Measurements from ENCODE around the gene PLCB1. TPM values are rescaled to one million over a fixed set of nuclear protein-coding genes. Genes with fewer than 3 reads are reported as not detected.

The PLCB1 gene
- total RNA-seq, 1 donor from 2014 or later = 10.7 TPM

DNA sequence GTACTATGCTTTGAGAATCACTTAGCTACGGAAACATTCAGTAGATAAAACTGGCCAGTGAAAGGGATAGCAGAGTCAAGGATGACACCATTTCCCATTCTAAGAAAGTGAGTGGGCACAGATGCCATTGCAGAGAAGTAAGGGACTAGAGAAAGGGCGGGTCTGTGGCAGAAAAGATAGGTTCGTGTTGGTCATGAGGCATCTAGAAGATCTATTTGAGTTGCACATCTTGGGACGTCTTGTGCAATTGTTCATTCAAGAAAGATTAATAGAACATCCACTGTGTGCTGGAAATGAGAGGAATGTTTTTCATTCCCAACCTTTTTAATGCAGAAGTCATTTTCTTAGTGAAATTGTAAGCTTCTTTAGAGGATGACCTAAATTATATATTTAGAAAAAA is 161.7 kb downstream of the PLCB1 start:
- Histone ChIP-seq H3K36me3 (ENCODE audit: insufficient read depth, low read length) (no peaks in the 10 kb centered on the region), H4K20me1 (ENCODE audit: insufficient read depth, low read length) (no peaks in the 10 kb centered on the region), H3K9ac (ENCODE audit: low read length) (no peak overlapping the region), H3K4me2 (ENCODE audit: low read length) (no peak overlapping the region), H2AFZ (ENCODE audit: low read depth, low read length) (no peak overlapping the region), H3K79me2 (ENCODE audit: insufficient read depth, low read length) (no peaks in the 10 kb centered on the region), H3K4me1 (ENCODE audit: insufficient read depth, low read length) (no peaks in the 10 kb centered on the region), H3K9me3 (ENCODE audit: insufficient read depth, low read depth, low read length) (no peaks in the 10 kb centered on the region), H3K27ac (ENCODE audit: low read depth, low read length) (no peak overlapping the region), H3K4me3 (ENCODE audit: insufficient read depth, low read depth, low read length) (no peak overlapping the region), H3K27me3 (ENCODE audit: insufficient read depth, low read length) (no peaks in the 10 kb centered on the region)
- H3K36me3 Mint-ChIP-seq (ENCODE audit: low read depth, unreplicated experiment) = no peaks in the 10 kb centered on the region
- H3K4me1 Mint-ChIP-seq (ENCODE audit: low read depth, unreplicated experiment) = peaks cover 27% of the 10 kb centered on the region
- no peaks in the 10 kb centered on the region for H3K27me3 Mint-ChIP-seq (ENCODE audit: low read depth, unreplicated experiment)
- no peak overlapping the region for H3K4me3 Mint-ChIP-seq (ENCODE audit: unreplicated experiment)
- no peaks in the 10 kb centered on the region for H3K9me3 Mint-ChIP-seq (ENCODE audit: unreplicated experiment)
- DNase-seq (ENCODE audit: low read depth) (peak; percentile 39), FAIRE-seq (no peak)
- no peak overlapping the region for H3K27ac Mint-ChIP-seq (ENCODE audit: unreplicated experiment)
- TF ChIP-seq EZH2 (IDR thresholded peaks at IDR 0.05; ENCODE audit: insufficient read depth, low read length) = no peak
- TF ChIP-seq, protein P1, sequence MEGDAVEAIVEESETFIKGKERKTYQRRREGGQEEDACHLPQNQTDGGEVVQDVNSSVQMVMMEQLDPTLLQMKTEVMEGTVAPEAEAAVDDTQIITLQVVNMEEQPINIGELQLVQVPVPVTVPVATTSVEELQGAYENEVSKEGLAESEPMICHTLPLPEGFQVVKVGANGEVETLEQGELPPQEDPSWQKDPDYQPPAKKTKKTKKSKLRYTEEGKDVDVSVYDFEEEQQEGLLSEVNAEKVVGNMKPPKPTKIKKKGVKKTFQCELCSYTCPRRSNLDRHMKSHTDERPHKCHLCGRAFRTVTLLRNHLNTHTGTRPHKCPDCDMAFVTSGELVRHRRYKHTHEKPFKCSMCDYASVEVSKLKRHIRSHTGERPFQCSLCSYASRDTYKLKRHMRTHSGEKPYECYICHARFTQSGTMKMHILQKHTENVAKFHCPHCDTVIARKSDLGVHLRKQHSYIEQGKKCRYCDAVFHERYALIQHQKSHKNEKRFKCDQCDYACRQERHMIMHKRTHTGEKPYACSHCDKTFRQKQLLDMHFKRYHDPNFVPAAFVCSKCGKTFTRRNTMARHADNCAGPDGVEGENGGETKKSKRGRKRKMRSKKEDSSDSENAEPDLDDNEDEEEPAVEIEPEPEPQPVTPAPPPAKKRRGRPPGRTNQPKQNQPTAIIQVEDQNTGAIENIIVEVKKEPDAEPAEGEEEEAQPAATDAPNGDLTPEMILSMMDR (IDR thresholded peaks at IDR 0.05; ENCODE audit: insufficient read depth, low read depth, low read length) = no peak

DNA sequence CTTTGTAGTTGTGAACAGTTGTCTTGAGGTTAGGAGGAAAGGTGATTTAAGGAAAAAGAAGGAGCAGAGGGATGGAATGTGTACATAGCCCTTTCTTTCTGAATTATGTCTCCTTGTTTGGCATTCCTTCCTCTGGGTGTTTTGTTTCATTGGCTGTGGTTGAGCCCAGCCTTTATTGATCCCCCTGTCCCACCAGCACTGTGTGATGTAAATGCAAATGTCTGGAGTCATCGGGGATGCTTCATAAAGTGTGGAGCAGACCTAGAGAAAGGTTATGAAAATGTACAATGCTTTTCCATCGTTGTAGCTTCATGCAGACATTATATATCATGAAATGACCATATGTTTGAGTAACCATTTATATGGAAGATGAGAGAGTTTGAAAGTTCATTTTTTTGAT is 164.5 kb downstream of the PLCB1 start:
- Histone ChIP-seq H3K9me3 (ENCODE audit: insufficient read depth, low read depth, low read length) (no peaks in the 10 kb centered on the region), H3K9ac (ENCODE audit: low read length) (no peak overlapping the region), H3K36me3 (ENCODE audit: insufficient read depth, low read length) (no peaks in the 10 kb centered on the region), H3K4me2 (ENCODE audit: low read length) (no peak overlapping the region), H3K27ac (ENCODE audit: low read depth, low read length) (no peak overlapping the region), H4K20me1 (ENCODE audit: insufficient read depth, low read length) (no peaks in the 10 kb centered on the region), H3K4me1 (ENCODE audit: insufficient read depth, low read length) (no peaks in the 10 kb centered on the region), H3K79me2 (ENCODE audit: insufficient read depth, low read length) (no peaks in the 10 kb centered on the region), H3K27me3 (ENCODE audit: insufficient read depth, low read length) (no peaks in the 10 kb centered on the region), H2AFZ (ENCODE audit: low read depth, low read length) (no peak overlapping the region), H3K4me3 (ENCODE audit: insufficient read depth, low read depth, low read length) (no peak overlapping the region)
- DNase-seq (ENCODE audit: low read depth) = no peak
- no peak for FAIRE-seq
- H3K4me1 Mint-ChIP-seq (ENCODE audit: low read depth, unreplicated experiment) = peaks cover 27% of the 10 kb centered on the region
- no peak overlapping the region for H3K27ac Mint-ChIP-seq (ENCODE audit: unreplicated experiment)
- H3K36me3 Mint-ChIP-seq (ENCODE audit: low read depth, unreplicated experiment) = peaks cover 2% of the 10 kb centered on the region
- no peak overlapping the region for H3K4me3 Mint-ChIP-seq (ENCODE audit: unreplicated experiment)
- no peaks in the 10 kb centered on the region for H3K9me3 Mint-ChIP-seq (ENCODE audit: unreplicated experiment)
- TF ChIP-seq, protein P1 (IDR thresholded peaks at IDR 0.05; ENCODE audit: insufficient read depth, low read depth, low read length) = no peak
- no peak for TF ChIP-seq EZH2 (IDR thresholded peaks at IDR 0.05; ENCODE audit: insufficient read depth, low read length)
- H3K27me3 Mint-ChIP-seq (ENCODE audit: low read depth, unreplicated experiment) = no peaks in the 10 kb centered on the region

DNA sequence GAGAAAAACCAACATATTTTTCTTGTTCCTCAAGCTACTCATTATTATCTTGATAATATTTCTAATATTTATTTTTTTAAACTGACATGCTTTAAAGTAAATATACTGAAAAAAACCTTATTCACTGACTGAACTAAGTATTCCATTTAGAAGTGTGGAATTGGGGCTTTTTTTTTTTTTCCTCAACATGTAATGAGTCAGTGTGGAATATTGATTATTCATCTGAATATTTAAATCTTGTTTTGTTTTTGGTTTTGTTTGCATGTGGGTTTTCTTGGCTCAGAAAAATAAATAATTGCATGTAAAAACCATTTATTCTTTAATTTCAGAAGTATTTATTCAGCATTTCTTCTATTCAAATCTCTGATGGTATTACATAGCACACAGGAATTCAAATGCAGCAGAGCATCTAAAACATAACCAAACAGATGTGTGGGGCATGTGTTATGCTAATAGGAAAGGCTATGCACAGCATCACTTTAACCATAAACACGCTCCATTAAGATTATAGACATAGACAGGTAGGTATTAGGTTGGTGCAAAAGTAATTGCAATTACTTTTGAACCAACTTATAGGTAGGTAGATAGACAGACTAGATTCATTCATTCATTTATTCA is 166.5 kb downstream of the PLCB1 start:
- Histone ChIP-seq H3K27ac (ENCODE audit: low read depth, low read length) (no peak overlapping the region), H3K27me3 (ENCODE audit: insufficient read depth, low read length) (no peaks in the 10 kb centered on the region), H4K20me1 (ENCODE audit: insufficient read depth, low read length) (no peaks in the 10 kb centered on the region), H3K4me1 (ENCODE audit: insufficient read depth, low read length) (no peaks in the 10 kb centered on the region), H3K4me3 (ENCODE audit: insufficient read depth, low read depth, low read length) (no peak overlapping the region), H3K4me2 (ENCODE audit: low read length) (no peak overlapping the region), H2AFZ (ENCODE audit: low read depth, low read length) (no peak overlapping the region), H3K9ac (ENCODE audit: low read length) (no peak overlapping the region), H3K79me2 (ENCODE audit: insufficient read depth, low read length) (no peaks in the 10 kb centered on the region), H3K9me3 (ENCODE audit: insufficient read depth, low read depth, low read length) (no peaks in the 10 kb centered on the region), H3K36me3 (ENCODE audit: insufficient read depth, low read length) (no peaks in the 10 kb centered on the region)
- no peak overlapping the region for H3K4me3 Mint-ChIP-seq (ENCODE audit: unreplicated experiment)
- no peak overlapping the region for H3K27ac Mint-ChIP-seq (ENCODE audit: unreplicated experiment)
- FAIRE-seq = no peak
- DNase-seq (ENCODE audit: low read depth) = no peak
- no peaks in the 10 kb centered on the region for H3K27me3 Mint-ChIP-seq (ENCODE audit: low read depth, unreplicated experiment)
- TF ChIP-seq, protein P1 (IDR thresholded peaks at IDR 0.05; ENCODE audit: insufficient read depth, low read depth, low read length) = no peak
- TF ChIP-seq EZH2 (IDR thresholded peaks at IDR 0.05; ENCODE audit: insufficient read depth, low read length) = no peak
- H3K9me3 Mint-ChIP-seq (ENCODE audit: unreplicated experiment) = no peaks in the 10 kb centered on the region
- H3K36me3 Mint-ChIP-seq (ENCODE audit: low read depth, unreplicated experiment) = peaks cover 2% of the 10 kb centered on the region
- peaks cover 13% of the 10 kb centered on the region for H3K4me1 Mint-ChIP-seq (ENCODE audit: low read depth, unreplicated experiment)

Measured in astrocyte (in vitro differentiated cells and primary cell).